Uterus (tissue), 4 donors: Measurements from ENCODE around the gene COL23A1. TPM values are rescaled to one million over a fixed set of nuclear protein-coding genes. Genes with fewer than 3 reads are reported as not detected.

Source experiments
- DNase-seq, 2 donors: peaks; one replicate each; pipeline ENCODE4 v3.0.0-alpha.2; 2019 to 2020
- H3K27ac ChIP-seq, 2 donors: fragments of 200-600 bp; sonication (generic); 1 replicate in 1 of 2; 2 replicates in 1 of 2; pipeline ENCODE4 v1.5.1; 2016 to 2018
- H3K27me3 ChIP-seq, 2 donors: fragments of 200-600 bp; sonication (generic); one replicate each; pipeline ENCODE4 v1.5.1; 2018 to 2019; ENCODE audit warnings: control low read depth in 1 of 2
- H3K36me3 ChIP-seq, 2 donors: fragments of 200-600 bp; sonication (generic); one replicate each; pipeline ENCODE4 v1.5.1; 2019; ENCODE audit warnings: control low read depth in 1 of 2
- H3K4me1 ChIP-seq, 2 donors: fragments of 200-600 bp; sonication (generic); one replicate each; pipeline ENCODE4 v1.5.1; 2018 to 2019; ENCODE audit warnings: control low read depth in 1 of 2
- H3K4me3 ChIP-seq, 2 donors: fragments of 200-600 bp; sonication (generic); 1 replicate in 1 of 2; 2 replicates in 1 of 2; pipeline ENCODE4 v1.5.1; 2018 to 2019; ENCODE audit warnings: mild to moderate bottlenecking in 1 of 2
- H3K9me3 ChIP-seq, 2 donors: fragments of 200-600 bp; sonication (generic); one replicate each; pipeline ENCODE4 v1.5.1; 2019; ENCODE audit warnings: control low read depth in 1 of 2
- CTCF ChIP-seq, 4 experiments: fragments of 200-600 bp in 2 of 4; fragments of 450-650 bp in 2 of 4; sonication (generic) in 2 of 4; IDR thresholded peaks; one replicate each; pipeline ENCODE4 v1.5.1; 2016 to 2019; ENCODE audit warnings: antibody characterized with exemption in 4 of 4, mild to moderate bottlenecking in 2 of 4, moderate library complexity in 1 of 4
- POLR2A ChIP-seq, 2 donors: fragments of 450-650 bp; IDR thresholded peaks; one replicate each; pipeline ENCODE4 v1.6.1; 2016; ENCODE audit warnings: antibody characterized with exemption in 2 of 2, mild to moderate bottlenecking in 1 of 2, moderate library complexity in 1 of 2
- intact Hi-C: fragments of 100-400 bp; cut with DNase I; formaldehyde crosslinking; loops from one replicate; pipeline ENCODE4 v1.15.1; 2023; ENCODE audit warnings: low total_unique reads
- total RNA-seq, 4 donors: library from RNA; depleted of rRNA in 3 of 4; stranded (reverse); fragments of >200 nt in 3 of 4; gene quantifications; one replicate each; pipeline versions ENCODE4 v1.1.0 to v1.2.4, GENCODE V29; 2014 to 2023
- donor health status: DM: yes; HTN: yes; CAD: no.

The COL23A1 gene
- total RNA-seq, 4 donors from 2014 or later: 0.85 to 7.6 (median 2.0) TPM; not detected in 1

- Histone ChIP-seq H3K4me1 (no peaks in the 10 kb centered on the region), H3K27ac (no peak overlapping the region), H3K4me3 (no peak overlapping the region), H3K36me3 (no peaks in the 10 kb centered on the region), H3K27me3 (no peaks in the 10 kb centered on the region), H3K9me3 (no peaks in the 10 kb centered on the region)
- TF ChIP-seq POLR2A (IDR thresholded peaks at IDR 0.05) (no peak), CTCF (IDR thresholded peaks at IDR 0.05) (no peak)
- DNase-seq: no peak
- intact Hi-C loops: no loop called here
These were observed 376.4 kb downstream of the COL23A1 start for GRCh38 chr5:178213748-178214151.

GRCh38 chr5:178213003-178213461 is 377.2 kb downstream of the COL23A1 start:
- intact Hi-C loops: no loop called here
- no peak overlapping the region for H3K4me3 ChIP-seq
- TF ChIP-seq CTCF (IDR thresholded peaks at IDR 0.05): no peak
- no peak for TF ChIP-seq POLR2A (IDR thresholded peaks at IDR 0.05)
- H3K36me3 ChIP-seq: no peaks in the 10 kb centered on the region
- H3K4me1 ChIP-seq: no peaks in the 10 kb centered on the region
- H3K27me3 ChIP-seq: no peaks in the 10 kb centered on the region
- no peaks in the 10 kb centered on the region for H3K9me3 ChIP-seq
- no peak for DNase-seq
- no peak overlapping the region for H3K27ac ChIP-seq

DNA sequence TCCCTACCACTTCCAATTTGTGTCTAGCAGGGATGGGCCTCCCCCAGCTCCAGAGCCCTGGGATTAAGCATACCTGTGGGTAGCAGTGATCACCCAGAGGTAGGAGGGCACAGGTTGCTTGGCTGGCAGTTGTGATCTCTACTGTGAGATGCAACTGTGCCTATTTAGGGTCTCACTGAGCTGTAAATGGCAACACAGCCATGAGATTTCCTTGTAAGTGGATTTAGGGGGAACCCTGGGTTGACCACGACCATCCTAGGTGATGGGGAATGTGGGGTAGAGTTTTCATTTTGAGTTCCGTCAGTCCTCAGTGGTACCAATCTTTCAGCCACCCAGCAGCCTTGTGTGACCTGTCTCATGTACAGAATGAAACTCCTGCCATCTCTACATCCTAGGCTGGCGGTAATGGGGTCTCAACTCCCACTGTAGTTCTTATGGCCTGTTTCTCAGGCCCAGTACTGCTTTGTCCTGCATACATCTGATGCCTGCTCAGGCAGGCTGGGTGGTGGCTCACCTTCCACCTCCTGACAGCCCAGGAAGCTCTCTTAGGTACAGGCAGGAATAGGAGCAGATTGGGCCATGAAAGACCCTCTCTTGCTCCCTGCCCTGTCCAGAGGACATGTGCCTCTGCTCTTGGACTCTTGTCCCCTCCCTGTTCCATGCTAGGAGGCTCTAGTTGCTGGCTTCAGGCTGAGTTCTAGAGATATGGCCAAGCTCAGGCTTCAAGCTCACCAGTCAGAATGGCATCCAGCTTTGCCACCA is 377.8 kb downstream of the COL23A1 start:
- Histone ChIP-seq H3K9me3 (no peaks in the 10 kb centered on the region), H3K36me3 (no peaks in the 10 kb centered on the region), H3K27ac (no peak overlapping the region), H3K4me1 (no peaks in the 10 kb centered on the region), H3K4me3 (no peak overlapping the region), H3K27me3 (no peaks in the 10 kb centered on the region)
- DNase-seq: no peak
- intact Hi-C loops: no loop called here
- TF ChIP-seq POLR2A (IDR thresholded peaks at IDR 0.05): no peak
- TF ChIP-seq CTCF (IDR thresholded peaks at IDR 0.05): no peak

DNA sequence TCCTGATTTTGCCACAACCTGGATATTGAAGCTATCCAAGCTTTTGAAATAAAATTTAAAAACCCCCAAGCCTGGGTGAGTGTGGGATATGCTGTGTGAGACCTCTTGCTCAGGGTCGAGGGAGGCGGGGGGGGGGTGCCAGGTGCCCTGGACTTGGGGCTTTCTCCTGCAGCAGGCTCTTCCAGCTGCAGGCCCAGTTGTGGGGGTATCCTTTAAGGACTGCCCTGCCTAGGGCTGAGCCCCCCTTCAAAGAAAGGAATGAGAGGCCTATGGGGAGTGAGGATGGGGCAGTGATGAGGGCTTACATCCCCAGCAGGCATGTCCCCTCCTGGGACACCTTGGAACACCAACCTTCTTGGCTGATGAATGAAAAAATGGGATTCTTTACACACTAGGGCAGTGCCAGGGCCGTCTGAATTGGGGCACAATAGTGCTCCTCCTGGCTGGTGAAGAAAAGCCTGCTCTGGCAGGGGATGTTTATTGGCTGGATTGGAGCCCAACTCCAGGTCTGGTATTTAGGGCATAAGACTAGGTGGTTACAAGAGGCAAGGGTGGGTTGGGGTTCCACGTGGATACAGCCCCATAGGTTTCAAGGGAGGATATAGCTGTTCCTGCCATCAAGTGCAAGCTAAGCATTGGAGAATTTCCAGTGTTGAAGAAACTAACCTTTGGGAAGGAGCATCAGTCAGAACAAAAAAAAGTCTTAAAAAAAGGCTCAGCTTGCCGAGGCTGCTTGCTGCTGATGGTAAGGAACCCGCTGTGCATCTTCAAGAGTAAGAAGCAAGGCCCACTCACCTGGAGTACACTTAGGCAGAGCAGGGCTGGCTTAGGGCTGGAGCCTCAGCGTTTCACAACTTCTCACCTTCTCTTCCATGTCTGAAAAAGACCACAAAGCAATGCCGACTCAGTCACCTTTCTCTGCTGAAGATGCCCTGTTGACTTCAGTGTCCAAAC is 378.8 kb downstream of the COL23A1 start:
- intact Hi-C loops: no loop called here
- no peaks in the 10 kb centered on the region for H3K9me3 ChIP-seq
- no peak for TF ChIP-seq POLR2A (IDR thresholded peaks at IDR 0.05)
- no peak for TF ChIP-seq CTCF (IDR thresholded peaks at IDR 0.05)
- H3K27me3 ChIP-seq: no peaks in the 10 kb centered on the region
- no peaks in the 10 kb centered on the region for H3K36me3 ChIP-seq
- H3K4me1 ChIP-seq: peaks cover under 1 to 4% of the 10 kb centered on the region in 2 donors
- H3K4me3 ChIP-seq: no peak overlapping the region
- no peak for DNase-seq
- H3K27ac ChIP-seq: no peak overlapping the region

DNA sequence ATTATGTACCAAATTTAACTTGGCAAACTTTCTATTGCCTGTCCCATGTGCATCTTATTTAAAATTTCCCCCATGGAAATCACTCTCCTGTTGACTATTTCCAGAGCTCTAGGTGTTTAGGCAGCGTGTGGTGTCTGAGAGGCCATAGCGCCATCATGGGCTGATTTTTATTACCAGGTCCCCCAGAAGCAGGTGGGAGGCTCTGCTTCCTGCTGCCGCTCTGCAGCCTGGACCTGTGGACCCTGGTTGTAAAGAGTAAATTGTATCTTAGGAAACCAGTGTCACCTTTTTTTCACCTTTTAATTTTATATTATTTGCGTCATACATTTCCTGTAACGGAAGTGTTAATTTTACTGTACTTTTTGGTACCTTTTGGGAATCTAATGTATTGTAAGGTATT is 379.5 kb downstream of the COL23A1 start:
- Histone ChIP-seq H3K4me1 (peaks cover 6 to 11% of the 10 kb centered on the region in 2 donors), H3K27me3 (no peaks in the 10 kb centered on the region), H3K36me3 (no peaks in the 10 kb centered on the region), H3K9me3 (no peaks in the 10 kb centered on the region), H3K4me3 (no peak overlapping the region), H3K27ac (no peak overlapping the region)
- no peak for DNase-seq
- intact Hi-C loops: no loop called here
- TF ChIP-seq POLR2A (IDR thresholded peaks at IDR 0.05) (no peak), CTCF (IDR thresholded peaks at IDR 0.05) (no peak)
